B cell (primary cell): ENCODE measurements around the gene NANOS2. TPM values are rescaled to one million over a fixed set of nuclear protein-coding genes. Genes with fewer than 3 reads are reported as not detected.

Experiments
- ATAC-seq: fragments of 200-7000 bp; cut with Tn5 transposase; one replicate; pipeline ENCODE4 v1.10.0; 2021; ENCODE audit warnings: low read depth, mild to moderate bottlenecking, moderate number of reproducible peaks, moderate library complexity
- CTCF ChIA-PET: fragments of 350-600 bp; sonication (Branson Sonifier 250); formaldehyde crosslinking; loops from one replicate; lab custom pipeline; 2021; ENCODE audit warnings: antibody characterized with exemption, inconsistent platforms; lab: Charles Lee
- POLR2A ChIA-PET: fragments of 350-600 bp; sonication (Branson Sonifier 250); formaldehyde crosslinking; loops from one replicate; lab custom pipeline; 2021; ENCODE audit warnings: antibody characterized with exemption; lab: Charles Lee
- DNase-seq: peaks from one replicate; pipeline ENCODE4 v3.0.0; 2013
- H2AFZ ChIP-seq: 2 replicates; pipeline ENCODE4 v1.6.1; 2012; ENCODE audit warnings: mild to moderate bottlenecking, low read depth, low read length; ENCODE audit not compliant: insufficient read depth, poor library complexity, severe bottlenecking
- H3K27ac ChIP-seq, 2 donors: 1 replicate in 1 of 2; 2 replicates in 1 of 2; pipeline ENCODE4 v1.5.1; 2012 to 2013; ENCODE audit warnings: low read length in 2 of 2, mild to moderate bottlenecking in 2 of 2, moderate library complexity in 1 of 2
- H3K27me3 ChIP-seq, 4 experiments: fragments of 200-600 bp in 1 of 4; sonication (generic) in 1 of 4; replicated peaks in 1 of 4; 1 replicate in 2 of 4; 2 replicates in 2 of 4; pipeline versions ENCODE4 v1.6.1 to v1.7.0; 2013 to 2016; ENCODE audit warnings: low read length in 3 of 4, mild to moderate bottlenecking in 2 of 4, mixed read lengths in 1 of 4, moderate library complexity in 1 of 4; ENCODE audit not compliant: insufficient read depth in 4 of 4, control insufficient read depth in 3 of 4; ENCODE audit errors: control extremely low read depth in 1 of 4
- H3K36me3 ChIP-seq, 2 experiments: replicated peaks in 1 of 2; 1 replicate in 1 of 2; 2 replicates in 1 of 2; pipeline versions ENCODE4 v1.6.1 to v1.7.1; 2013; ENCODE audit warnings: low read length in 1 of 2; ENCODE audit not compliant: insufficient read depth in 2 of 2, control insufficient read depth in 1 of 2; ENCODE audit errors: control extremely low read depth in 1 of 2, extremely low read depth in 1 of 2
- H3K4me1 ChIP-seq, 2 donors: fragments of 200-600 bp in 1 of 2; sonication (generic) in 1 of 2; 1 replicate in 1 of 2; 2 replicates in 1 of 2; pipeline versions ENCODE4 v1.5.1 to v1.6.1; 2013 to 2017; ENCODE audit warnings: low read length in 2 of 2; ENCODE audit not compliant: control insufficient read depth in 2 of 2, insufficient read depth in 2 of 2
- H3K4me2 ChIP-seq: replicated peaks from 2 replicates; pipeline ENCODE3; 2012; ENCODE audit warnings: mild to moderate bottlenecking, low read depth, low read length; ENCODE audit not compliant: poor library complexity, severe bottlenecking
- H3K4me3 ChIP-seq, 5 experiments: fragments of 200-600 bp in 1 of 5; sonication (generic) in 1 of 5; 1 replicate in 3 of 5; 2 replicates in 2 of 5; pipeline versions ENCODE4 v1.5.1 to v1.7.0; 2011 to 2016; ENCODE audit warnings: low read length in 4 of 5, mild to moderate bottlenecking in 4 of 5, low read depth in 2 of 5, control low read depth in 1 of 5, moderate library complexity in 1 of 5; ENCODE audit not compliant: insufficient read depth in 1 of 5; ENCODE audit errors: control extremely low read depth in 1 of 5, extremely low read depth in 1 of 5
- H3K79me2 ChIP-seq: fragments of 200-600 bp; sonication (generic); one replicate; pipeline ENCODE4 v1.6.0; 2016; ENCODE audit warnings: low read length; ENCODE audit not compliant: control insufficient read depth, insufficient read depth
- H3K9ac ChIP-seq: fragments of 200-600 bp; sonication (generic); 2 replicates; pipeline ENCODE4 v1.6.1; 2017; ENCODE audit warnings: mild to moderate bottlenecking, low read length, moderate library complexity
- H3K9me3 ChIP-seq, 3 donors: one replicate each; pipeline versions ENCODE4 v1.6.1 to v1.7.1; 2013; ENCODE audit warnings: low read length in 2 of 3; ENCODE audit not compliant: control insufficient read depth in 2 of 3, insufficient read depth in 1 of 3; ENCODE audit errors: control extremely low read depth in 1 of 3
- H4K20me1 ChIP-seq: 2 replicates; pipeline ENCODE4 v1.6.0; 2012; ENCODE audit warnings: mild to moderate bottlenecking, low read length; ENCODE audit not compliant: insufficient read depth, control insufficient read depth, poor library complexity, severe bottlenecking
- H3K27ac Mint-ChIP-seq: one replicate; pipeline ENCODE4 v1.8.0; 2021; ENCODE audit warnings: mixed read lengths
- H3K27me3 Mint-ChIP-seq: one replicate; pipeline ENCODE4 v1.8.0; 2021; ENCODE audit warnings: mixed read lengths
- H3K4me1 Mint-ChIP-seq: one replicate; pipeline ENCODE4 v1.8.0; 2021; ENCODE audit warnings: mixed read lengths
- H3K4me3 Mint-ChIP-seq: one replicate; pipeline ENCODE4 v1.8.0; 2021; ENCODE audit warnings: mixed read lengths
- H3K9me3 Mint-ChIP-seq: one replicate; pipeline ENCODE4 v1.8.0; 2022; ENCODE audit warnings: mixed read lengths; ENCODE audit not compliant: insufficient read depth
- EZH2 ChIP-seq: IDR thresholded peaks from 2 replicates; pipeline ENCODE4 v1.6.1; 2012; ENCODE audit warnings: borderline replicate concordance, low read depth, mild to moderate bottlenecking, moderate library complexity, low read length; ENCODE audit not compliant: insufficient read depth, poor library complexity, severe bottlenecking
- WGBS: methylation state at CpG from one replicate; pipeline ENCODE4 v1.1.5; 2013; ENCODE audit warnings: missing lambda C conversion rate; ENCODE audit not compliant: insufficient coverage; 5-methylcytosine and 5-hydroxymethylcytosine counted together
- intact Hi-C: fragments of 100-400 bp; cut with micrococcal nuclease; formaldehyde crosslinking; loops from one replicate; pipeline ENCODE4 v1.10.0; 2022
- polyA plus RNA-seq: library from polyadenylated mRNA; depleted of rRNA; stranded (reverse); fragments of >200 nt; gene quantifications from 2 replicates; pipeline ENCODE4 v1.2.3, GENCODE V29; 2012
- total RNA-seq, 2 donors: library from RNA; stranded (reverse); fragments of 120-200 nt in 1 of 2; gene quantifications; 1 replicate in 1 of 2; 2 replicates in 1 of 2; pipeline versions ENCODE4 v1.2.3 to v1.2.4, GENCODE V29; 2013 to 2022
- TF ChIP-seq, protein P1 (sequence below): fragments of 200-600 bp; IDR thresholded peaks from one replicate; pipeline ENCODE4 v1.8.0; 2022; ENCODE audit warnings: antibody characterized with exemption, mild to moderate bottlenecking

The NANOS2 gene
- total and polyA plus RNA-seq, 2 donors (not counting 1 experiment from before 2014, with no cell fraction given): not detected

DNA sequence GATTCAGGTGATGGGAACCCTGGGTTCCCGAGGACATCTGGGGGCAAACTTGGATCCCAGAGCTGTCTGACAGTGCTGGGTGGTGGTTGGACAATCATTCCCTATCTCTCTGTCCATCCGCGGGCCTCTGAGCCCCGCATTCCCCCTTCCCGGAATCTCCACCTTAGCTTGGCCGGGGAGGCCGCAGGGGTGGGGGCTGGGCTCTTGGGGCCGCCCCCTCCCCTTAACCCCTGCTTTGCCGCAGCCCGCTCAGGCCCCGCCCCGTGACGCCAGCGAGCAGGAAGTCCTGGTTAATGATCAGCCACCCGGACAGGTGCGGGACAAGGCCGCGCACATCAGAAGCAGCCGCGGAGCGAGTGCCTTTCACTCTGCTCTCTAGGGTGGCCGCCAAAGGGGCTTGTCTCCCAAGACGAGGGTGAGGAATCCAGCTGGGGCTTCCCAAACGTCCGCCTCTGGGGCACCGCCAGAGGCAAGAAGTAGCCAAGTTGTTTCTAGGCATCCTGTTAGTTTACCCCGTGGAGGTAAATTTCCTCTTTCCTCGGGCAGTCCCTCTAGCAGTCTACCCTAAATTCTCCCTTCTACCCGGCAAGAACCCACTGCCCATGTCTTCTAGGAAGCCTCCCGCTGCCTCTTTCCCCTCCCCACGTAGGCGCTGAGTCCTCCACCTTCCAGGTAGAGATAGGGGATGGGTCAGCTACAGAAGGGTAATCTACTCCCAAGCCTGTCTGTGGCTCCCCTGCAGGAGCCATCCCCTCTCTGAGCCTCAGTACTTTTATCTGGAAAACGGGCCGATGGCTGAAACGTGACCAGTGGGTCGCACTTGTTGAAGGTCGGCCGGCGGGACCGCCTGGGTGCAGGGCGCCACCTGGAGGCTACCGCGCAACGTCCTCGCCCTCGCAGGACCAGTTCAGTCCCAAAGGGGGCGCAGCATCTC is 31.7 kb downstream of the NANOS2 start:
- H3K27me3 ChIP-seq: peaks cover 0 to 10% (median 3%) of the 10 kb centered on the region in 4 experiments
- peaks cover 29% of the 10 kb centered on the region for H3K4me1 Mint-ChIP-seq
- H3K27ac Mint-ChIP-seq: peak overlapping the region; percentile 62
- ATAC-seq (peak; percentile 37), DNase-seq (peak; percentile 89)
- intact Hi-C loops: loop anchor here (1.0 kb wide), 1 partner anchor 66 kb away; no protein-coding TSS in a partner anchor
- H3K9ac ChIP-seq: peak overlapping the region; percentile 33
- CTCF ChIA-PET: interaction anchor here (1.0 to 2.9 kb wide), 7 partner anchors 12 to 114 kb away, joined by 3 to 11 read pairs (median 6); partner anchors contain the start of genes FOXA3 and SIX5
- TF ChIP-seq EZH2: no peak
- TF ChIP-seq, protein P1, sequence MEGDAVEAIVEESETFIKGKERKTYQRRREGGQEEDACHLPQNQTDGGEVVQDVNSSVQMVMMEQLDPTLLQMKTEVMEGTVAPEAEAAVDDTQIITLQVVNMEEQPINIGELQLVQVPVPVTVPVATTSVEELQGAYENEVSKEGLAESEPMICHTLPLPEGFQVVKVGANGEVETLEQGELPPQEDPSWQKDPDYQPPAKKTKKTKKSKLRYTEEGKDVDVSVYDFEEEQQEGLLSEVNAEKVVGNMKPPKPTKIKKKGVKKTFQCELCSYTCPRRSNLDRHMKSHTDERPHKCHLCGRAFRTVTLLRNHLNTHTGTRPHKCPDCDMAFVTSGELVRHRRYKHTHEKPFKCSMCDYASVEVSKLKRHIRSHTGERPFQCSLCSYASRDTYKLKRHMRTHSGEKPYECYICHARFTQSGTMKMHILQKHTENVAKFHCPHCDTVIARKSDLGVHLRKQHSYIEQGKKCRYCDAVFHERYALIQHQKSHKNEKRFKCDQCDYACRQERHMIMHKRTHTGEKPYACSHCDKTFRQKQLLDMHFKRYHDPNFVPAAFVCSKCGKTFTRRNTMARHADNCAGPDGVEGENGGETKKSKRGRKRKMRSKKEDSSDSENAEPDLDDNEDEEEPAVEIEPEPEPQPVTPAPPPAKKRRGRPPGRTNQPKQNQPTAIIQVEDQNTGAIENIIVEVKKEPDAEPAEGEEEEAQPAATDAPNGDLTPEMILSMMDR: peak; percentile 99
- peak overlapping the region; percentile 82 for H3K4me3 Mint-ChIP-seq
- H3K27me3 Mint-ChIP-seq: peaks cover 14% of the 10 kb centered on the region
- peaks cover 24 to 39% of the 10 kb centered on the region in 2 donors for H3K4me1 ChIP-seq
- 24% methylated on average over 31 of the region's 47 CpGs for WGBS
- POLR2A ChIA-PET: interaction anchor here (1.0 kb wide), 1 partner anchor 19 kb away, joined by 3 read pairs; the partner anchor contains the start of gene FOXA3
- H3K9me3 ChIP-seq: peaks cover 0 to 2% (median 0%) of the 10 kb centered on the region in 3 donors
- peak overlapping the region; percentile 71 for H3K4me2 ChIP-seq
- peaks cover 29% of the 10 kb centered on the region for H3K79me2 ChIP-seq
- H3K9me3 Mint-ChIP-seq: no peaks in the 10 kb centered on the region
- H4K20me1 ChIP-seq: peaks cover 39% of the 10 kb centered on the region
- H3K36me3 ChIP-seq: peaks cover 0 to 4% of the 10 kb centered on the region in 2 experiments
- H3K4me3 ChIP-seq: peak overlapping the region in 4 of 5 experiments; percentile 8 to 50 (median 16)
- no peak overlapping the region for H2AFZ ChIP-seq
- H3K27ac ChIP-seq: no peak overlapping the region
